Measurements from ENCODE around the gene CPNE2.
A peak's percentile ranks its signal among the peaks of the same experiment; 100 is the strongest.
"Not testable (repeated sequence)": the region's sequence is repeated elsewhere in the genome, so short reads cannot be mapped to it uniquely, and the experiment has no call there.

The CPNE2 gene

GRCh38 chr16:57167538-57167937, 75.2 kb downstream of the CPNE2 start:
- DNase-seq (ENCODE audit: low read depth in 2 of 2), result no peak

GRCh38 chr16:57167953-57168352, 75.6 kb downstream of the CPNE2 start:
- DNase-seq (ENCODE audit: low read depth in 2 of 2), result no peak

GRCh38 chr16:57169327-57169726, 76.9 kb downstream of the CPNE2 start:
- DNase-seq (ENCODE audit: low read depth in 2 of 2), result no peak

GRCh38 chr16:57172721-57173290, 80.4 kb downstream of the CPNE2 start:
- no peak for DNase-seq (ENCODE audit: low read depth in 2 of 2)

- no peak for DNase-seq (ENCODE audit: low read depth in 2 of 2)
Observed at GRCh38 chr16:57175896-57176295, 83.5 kb downstream of the CPNE2 start.

GRCh38 chr16:57178196-57178595, 85.8 kb downstream of the CPNE2 start:
- no peak for DNase-seq (ENCODE audit: low read depth in 2 of 2)

- no peak for DNase-seq (ENCODE audit: low read depth in 2 of 2)
Observed at GRCh38 chr16:57178793-57179212, 86.4 kb downstream of the CPNE2 start.

- DNase-seq (ENCODE audit: low read depth in 2 of 2), result no peak
Observed at GRCh38 chr16:57179215-57179828, 86.9 kb downstream of the CPNE2 start.

- DNase-seq (ENCODE audit: low read depth in 2 of 2), result no peak
Observed at GRCh38 chr16:57184113-57184512, 91.7 kb downstream of the CPNE2 start.

GRCh38 chr16:57184887-57185445, 92.6 kb downstream of the CPNE2 start:
- DNase-seq (ENCODE audit: low read depth in 2 of 2), result no peak

GRCh38 chr16:57185446-57185944, 93.1 kb downstream of the CPNE2 start:
- DNase-seq (ENCODE audit: low read depth in 2 of 2), result peak in 1 of 2 donors; percentile 14

- DNase-seq (ENCODE audit: low read depth in 2 of 2), result peak; percentile 98 to 99
Observed at GRCh38 chr16:57185945-57186871, 93.8 kb downstream of the CPNE2 start, which contains the start of the genes PSME3IP1 and RSPRY1. PSME3IP1 (minus strand) TSS chr16:57186039; CDS start chr16:57173854, 12,185 bp downstream. RSPRY1 (plus strand) TSS chr16:57186329; CDS start chr16:57204659, 18,330 bp downstream.

GRCh38 chr16:57186872-57187854, 94.8 kb downstream of the CPNE2 start:
- DNase-seq (ENCODE audit: low read depth in 2 of 2), result no peak

GRCh38 chr16:57187902-57188710, 95.7 kb downstream of the CPNE2 start:
- not testable (repeated sequence) for DNase-seq (ENCODE audit: low read depth in 2 of 2)

GRCh38 chr16:57188711-57189002, 96.3 kb downstream of the CPNE2 start:
- no peak for DNase-seq (ENCODE audit: low read depth in 2 of 2)

- DNase-seq (ENCODE audit: low read depth in 2 of 2), result not testable (repeated sequence)
Observed at GRCh38 chr16:57189527-57189926, 97.1 kb downstream of the CPNE2 start.

- DNase-seq (ENCODE audit: low read depth in 2 of 2), result no peak
Observed at GRCh38 chr16:57190136-57190535, 97.8 kb downstream of the CPNE2 start.

- DNase-seq (ENCODE audit: low read depth in 2 of 2), result no peak
Observed at GRCh38 chr16:57191056-57191571, 98.7 kb downstream of the CPNE2 start.

- no peak for DNase-seq (ENCODE audit: low read depth in 2 of 2)
Observed at GRCh38 chr16:57192146-57192545, 99.8 kb downstream of the CPNE2 start.
